ENCODE results near the gene CD6.
A peak's percentile ranks its signal among the peaks of the same experiment; 100 is the strongest.

The CD6 gene

DNA sequence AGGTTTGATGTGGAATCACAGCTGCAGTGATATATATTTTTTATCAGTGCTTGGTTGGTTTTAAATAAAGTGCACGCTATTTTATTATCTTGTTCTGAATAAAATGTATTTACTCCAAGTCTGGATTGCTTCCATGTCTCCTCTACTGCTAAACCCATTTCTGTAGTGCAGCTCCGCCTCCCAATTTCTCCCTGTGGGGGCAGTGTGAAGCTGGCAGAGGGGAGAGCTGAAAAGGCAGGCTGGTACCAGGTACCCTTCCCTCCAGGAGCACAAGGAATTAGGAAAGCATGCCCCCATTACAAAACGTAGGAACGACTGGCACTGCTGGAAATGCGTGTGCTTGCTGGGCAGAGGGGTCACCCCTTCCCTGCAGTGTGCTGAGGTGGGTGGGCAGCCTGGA is 48.2 kb upstream of the CD6 start:
- no peak overlapping the region for H3K4me3 ChIP-seq (ENCODE audit: low read length)
- no peaks in the 10 kb centered on the region for H3K9me2 ChIP-seq (replicated peaks; ENCODE audit: control insufficient read depth, low read length)
- no peak overlapping the region for H3K27ac ChIP-seq (ENCODE audit: low read depth, low read length)
- no peaks in the 10 kb centered on the region for H4K20me1 ChIP-seq (ENCODE audit: control insufficient read depth, insufficient read depth, low read depth, low read length)
- peaks cover 37% of the 10 kb centered on the region for H3K4me1 ChIP-seq (ENCODE audit: control insufficient read depth, low read length)
- H3K9me3 ChIP-seq (ENCODE audit: control insufficient read depth, insufficient read depth, low read length), result no peaks in the 10 kb centered on the region
- H3F3A ChIP-seq (ENCODE audit: control insufficient read depth, insufficient read depth), result peaks cover 3% of the 10 kb centered on the region; the same call in 1 of the 2 replicates
- TF ChIP-seq, protein P1, sequence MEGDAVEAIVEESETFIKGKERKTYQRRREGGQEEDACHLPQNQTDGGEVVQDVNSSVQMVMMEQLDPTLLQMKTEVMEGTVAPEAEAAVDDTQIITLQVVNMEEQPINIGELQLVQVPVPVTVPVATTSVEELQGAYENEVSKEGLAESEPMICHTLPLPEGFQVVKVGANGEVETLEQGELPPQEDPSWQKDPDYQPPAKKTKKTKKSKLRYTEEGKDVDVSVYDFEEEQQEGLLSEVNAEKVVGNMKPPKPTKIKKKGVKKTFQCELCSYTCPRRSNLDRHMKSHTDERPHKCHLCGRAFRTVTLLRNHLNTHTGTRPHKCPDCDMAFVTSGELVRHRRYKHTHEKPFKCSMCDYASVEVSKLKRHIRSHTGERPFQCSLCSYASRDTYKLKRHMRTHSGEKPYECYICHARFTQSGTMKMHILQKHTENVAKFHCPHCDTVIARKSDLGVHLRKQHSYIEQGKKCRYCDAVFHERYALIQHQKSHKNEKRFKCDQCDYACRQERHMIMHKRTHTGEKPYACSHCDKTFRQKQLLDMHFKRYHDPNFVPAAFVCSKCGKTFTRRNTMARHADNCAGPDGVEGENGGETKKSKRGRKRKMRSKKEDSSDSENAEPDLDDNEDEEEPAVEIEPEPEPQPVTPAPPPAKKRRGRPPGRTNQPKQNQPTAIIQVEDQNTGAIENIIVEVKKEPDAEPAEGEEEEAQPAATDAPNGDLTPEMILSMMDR (IDR thresholded peaks at IDR 0.05; ENCODE audit: low read depth, low read length, poor library complexity, severe bottlenecking), result no peak
- no peak for TF ChIP-seq EZH2phosphoT487 (IDR thresholded peaks at IDR 0.05; ENCODE audit: borderline replicate concordance, low read length)
- H3K79me2 ChIP-seq (ENCODE audit: control insufficient read depth, low read length), result peaks cover 16% of the 10 kb centered on the region
- peak overlapping the region; percentile 82; the same call in 1 of the 2 replicates for H3K4me2 ChIP-seq (ENCODE audit: low read length)
- H3K36me3 ChIP-seq (ENCODE audit: control insufficient read depth, low read length), result peaks cover 48% of the 10 kb centered on the region
- H3K27me3 ChIP-seq (ENCODE audit: control insufficient read depth, low read length), result peaks cover 7% of the 10 kb centered on the region

DNA sequence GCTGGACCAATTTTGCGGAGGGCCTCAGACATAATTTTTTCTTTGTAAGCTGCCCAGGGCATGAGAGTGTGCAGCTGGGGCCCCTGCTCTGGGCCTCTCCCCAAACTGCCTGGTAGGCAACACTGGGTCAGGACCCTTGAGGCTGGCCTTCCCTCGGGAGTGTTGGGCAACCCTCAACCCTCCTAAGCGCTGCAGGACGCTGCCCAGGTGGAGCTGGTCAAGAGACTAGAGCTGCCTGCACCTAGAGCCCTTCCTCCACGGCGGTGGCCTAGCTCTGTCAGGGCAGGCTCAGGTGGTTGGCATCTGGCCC is 47.7 kb upstream of the CD6 start:
- H3K9me3 ChIP-seq (ENCODE audit: control insufficient read depth, insufficient read depth, low read length), result no peaks in the 10 kb centered on the region
- no peaks in the 10 kb centered on the region for H4K20me1 ChIP-seq (ENCODE audit: control insufficient read depth, insufficient read depth, low read depth, low read length)
- peaks cover 3% of the 10 kb centered on the region; the same call in 1 of the 2 replicates for H3F3A ChIP-seq (ENCODE audit: control insufficient read depth, insufficient read depth)
- H3K4me1 ChIP-seq (ENCODE audit: control insufficient read depth, low read length), result peaks cover 33% of the 10 kb centered on the region
- peak overlapping the region; percentile 76 for H3K4me3 ChIP-seq (ENCODE audit: low read length)
- peaks cover 7% of the 10 kb centered on the region for H3K27me3 ChIP-seq (ENCODE audit: control insufficient read depth, low read length)
- H3K27ac ChIP-seq (ENCODE audit: low read depth, low read length), result no peak overlapping the region
- H3K4me2 ChIP-seq (ENCODE audit: low read length), result peak overlapping the region; percentile 82
- peaks cover 12% of the 10 kb centered on the region for H3K79me2 ChIP-seq (ENCODE audit: control insufficient read depth, low read length)
- H3K9me2 ChIP-seq (replicated peaks; ENCODE audit: control insufficient read depth, low read length), result no peaks in the 10 kb centered on the region
- peaks cover 44% of the 10 kb centered on the region for H3K36me3 ChIP-seq (ENCODE audit: control insufficient read depth, low read length)
- TF ChIP-seq, protein P1 (IDR thresholded peaks at IDR 0.05; ENCODE audit: low read depth, low read length, poor library complexity, severe bottlenecking), result no peak
- TF ChIP-seq EZH2phosphoT487 (IDR thresholded peaks at IDR 0.05; ENCODE audit: borderline replicate concordance, low read length), result no peak

DNA sequence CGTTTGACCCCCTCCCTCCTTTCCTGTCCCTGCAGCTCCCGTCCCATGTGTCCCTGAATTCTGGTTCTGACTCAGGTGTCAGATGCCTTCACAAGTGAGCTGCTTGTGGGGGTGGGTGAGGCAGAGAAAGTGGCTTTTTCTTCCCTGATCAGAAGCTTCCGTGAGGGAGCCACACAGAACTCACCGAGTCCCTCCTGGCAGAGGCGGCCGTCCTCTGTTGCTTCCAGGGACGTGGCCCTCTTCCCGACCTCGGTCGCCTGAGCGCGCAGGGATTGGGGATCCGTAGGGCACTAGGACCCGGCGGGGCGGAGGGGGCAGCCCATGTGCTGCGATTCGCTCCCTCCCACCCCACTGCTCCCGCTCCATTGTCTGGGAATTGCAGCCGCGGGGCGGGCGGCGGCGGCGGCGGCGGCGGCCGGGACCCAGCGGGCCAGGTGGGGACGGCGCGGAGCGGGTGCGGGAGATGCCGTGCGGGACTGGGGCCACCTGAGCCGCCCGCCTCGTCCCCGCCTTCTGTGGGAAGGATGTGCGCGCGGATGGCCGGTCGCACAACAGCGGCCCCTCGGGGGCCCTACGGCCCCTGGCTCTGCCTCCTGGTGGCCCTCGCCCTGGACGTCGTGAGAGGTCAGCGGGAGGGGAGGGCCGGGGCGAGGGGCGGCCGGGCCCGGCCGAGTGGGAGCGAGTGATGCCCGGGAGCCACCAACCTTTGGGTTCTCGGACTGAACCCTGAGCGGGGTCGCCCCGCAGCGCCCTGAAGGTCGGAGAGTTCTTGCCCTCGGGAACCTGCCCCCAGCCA is 47.2 kb upstream of the CD6 start, which contains the start of gene TMEM132A:
TMEM132A (plus strand) TSS at position 351 of the 796 bp plus-strand sequence; CDS start at position 525, 174 bp downstream.
- Histone ChIP-seq H3K27ac (ENCODE audit: low read depth, low read length) (no peak within 1 kb of the TSS), H3K9me3 (ENCODE audit: control insufficient read depth, insufficient read depth, low read length) (no peaks in the 10 kb centered on the region), H3K4me3 (ENCODE audit: low read length) (peak within 1 kb of the TSS; percentile 76), H3K36me3 (ENCODE audit: control insufficient read depth, low read length) (peaks cover 39% of the 10 kb centered on the region), H3K9me2 (replicated peaks; ENCODE audit: control insufficient read depth, low read length) (no peaks in the 10 kb centered on the region), H3K4me1 (ENCODE audit: control insufficient read depth, low read length) (peaks cover 27% of the 10 kb centered on the region), H3K4me2 (ENCODE audit: low read length) (peak within 1 kb of the TSS; percentile 82), H3F3A (ENCODE audit: control insufficient read depth, insufficient read depth) (peaks cover 3% of the 10 kb centered on the region; the same call in 1 of the 2 replicates), H3K79me2 (ENCODE audit: control insufficient read depth, low read length) (peaks cover 6% of the 10 kb centered on the region), H3K27me3 (ENCODE audit: control insufficient read depth, low read length) (peaks cover 7% of the 10 kb centered on the region), H4K20me1 (ENCODE audit: control insufficient read depth, insufficient read depth, low read depth, low read length) (no peaks in the 10 kb centered on the region)
- TF ChIP-seq, protein P1 (IDR thresholded peaks at IDR 0.05; ENCODE audit: low read depth, low read length, poor library complexity, severe bottlenecking), result no peak
- TF ChIP-seq EZH2phosphoT487 (IDR thresholded peaks at IDR 0.05; ENCODE audit: borderline replicate concordance, low read length), result no peak
